Measurements from ENCODE around the gene BLVRA. TPM values are rescaled to one million over a fixed set of nuclear protein-coding genes. Genes with fewer than 3 reads are reported as not detected.

The BLVRA gene
- total RNA-seq, 1 donor from 2014 or later = 47.3 TPM

DNA sequence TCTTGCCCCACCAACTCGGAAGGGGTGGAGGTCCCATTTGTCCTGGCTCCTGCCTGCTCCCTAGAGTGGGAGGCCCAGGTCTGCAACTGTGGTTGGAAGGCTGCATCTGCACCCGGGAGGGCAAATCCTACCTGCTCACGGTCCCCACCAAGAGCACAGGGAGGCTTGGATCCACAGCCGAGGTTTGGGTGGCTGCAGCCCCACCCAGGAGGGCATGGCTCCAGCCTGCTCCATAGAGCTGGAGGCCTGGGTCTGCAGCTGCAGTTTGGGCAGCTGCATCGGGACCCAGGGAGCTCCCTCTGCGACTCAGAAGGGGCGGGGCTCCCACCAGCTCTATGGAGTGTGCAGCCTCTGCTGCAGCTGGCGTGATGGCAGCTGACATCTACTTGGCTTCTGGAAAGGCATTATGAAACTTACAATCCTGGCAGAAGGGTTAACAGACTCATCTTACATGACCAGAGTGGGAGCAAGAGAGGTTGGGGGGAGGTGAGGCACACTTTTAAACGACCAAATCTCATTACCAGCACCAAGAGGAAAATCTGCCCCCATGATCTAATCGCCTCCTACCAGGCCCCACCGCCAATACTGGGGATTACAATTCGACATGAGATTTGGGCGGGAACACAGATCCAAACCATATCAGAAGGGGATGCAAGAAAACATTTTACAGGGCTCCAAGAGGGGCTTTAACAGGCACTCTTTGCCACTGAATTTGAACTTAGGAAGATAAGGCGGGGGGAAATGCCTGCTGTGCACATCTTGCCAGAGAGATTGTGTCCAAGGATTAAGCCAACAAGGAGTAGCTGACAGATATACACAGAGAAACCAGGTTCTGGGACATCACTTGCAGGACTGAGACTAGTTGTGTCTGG, 8.2 kb upstream of the BLVRA start:
- no peak for DNase-seq (ENCODE audit: low read depth)

DNA sequence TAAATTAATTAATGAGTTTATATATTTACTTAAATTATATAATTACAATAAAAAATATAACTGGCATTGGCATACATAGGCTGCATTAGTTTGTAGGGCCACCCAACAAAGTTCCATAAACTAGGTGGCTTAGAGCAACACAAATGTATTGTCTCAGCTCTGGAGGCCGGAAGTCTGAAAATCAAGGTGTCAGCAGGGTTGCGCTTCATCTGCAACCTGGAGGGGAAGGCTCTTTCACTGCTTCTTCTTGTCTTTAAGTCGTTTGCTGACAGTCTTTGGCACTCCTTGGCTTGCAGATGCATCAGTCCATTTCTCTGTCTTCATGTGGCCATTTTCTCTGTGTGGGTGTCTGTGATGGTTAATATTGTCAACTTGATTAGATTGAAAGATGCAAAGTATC, 6.1 kb upstream of the BLVRA start:
- no peak for DNase-seq (ENCODE audit: low read depth)

DNA sequence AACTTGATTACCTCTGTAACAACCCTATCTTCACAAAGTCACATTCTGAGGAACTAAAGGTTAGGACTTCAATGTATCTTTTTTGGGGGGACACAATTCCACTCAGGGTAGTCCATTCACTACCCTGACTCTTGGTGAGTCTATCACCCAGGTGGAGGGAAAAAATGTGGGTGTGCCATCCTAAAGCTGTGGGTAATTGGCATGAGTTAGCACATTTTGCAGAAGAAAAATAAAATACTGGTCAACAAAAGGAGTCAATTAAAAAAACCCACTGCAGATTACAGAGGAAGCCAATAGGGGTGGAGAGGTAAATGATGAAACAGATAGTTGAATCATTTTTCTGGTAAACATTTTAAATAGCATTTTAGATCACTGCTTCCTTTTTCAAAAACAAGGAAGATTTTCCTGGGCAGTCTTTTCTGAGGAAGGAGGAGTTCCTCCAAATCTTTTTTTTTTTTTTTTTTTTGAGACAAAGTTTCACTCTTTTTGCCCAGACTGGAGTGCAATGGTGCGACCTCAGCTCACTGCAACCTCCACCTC, 5.1 kb upstream of the BLVRA start:
- no peak for DNase-seq (ENCODE audit: low read depth)

DNA sequence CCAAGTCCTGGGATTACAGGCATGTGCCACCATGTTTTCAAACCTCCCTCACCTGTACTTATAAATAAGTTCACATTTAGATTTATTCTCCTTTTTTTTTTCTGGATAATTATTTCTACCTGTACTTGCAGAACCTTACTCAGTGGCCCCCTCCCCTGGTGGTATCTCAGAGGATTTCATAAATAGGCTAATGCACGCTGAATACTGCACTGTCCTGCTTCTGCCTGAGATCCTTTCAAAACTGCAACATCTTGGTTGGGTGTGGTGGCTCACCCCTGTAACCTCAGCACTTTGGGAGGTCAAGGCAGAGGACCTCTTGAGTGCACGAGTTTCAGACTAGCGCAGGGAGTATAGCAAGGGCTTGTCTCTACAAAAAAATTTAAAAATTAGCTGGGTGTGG, 4.6 kb upstream of the BLVRA start:
- DNase-seq (ENCODE audit: low read depth) = no peak

DNA sequence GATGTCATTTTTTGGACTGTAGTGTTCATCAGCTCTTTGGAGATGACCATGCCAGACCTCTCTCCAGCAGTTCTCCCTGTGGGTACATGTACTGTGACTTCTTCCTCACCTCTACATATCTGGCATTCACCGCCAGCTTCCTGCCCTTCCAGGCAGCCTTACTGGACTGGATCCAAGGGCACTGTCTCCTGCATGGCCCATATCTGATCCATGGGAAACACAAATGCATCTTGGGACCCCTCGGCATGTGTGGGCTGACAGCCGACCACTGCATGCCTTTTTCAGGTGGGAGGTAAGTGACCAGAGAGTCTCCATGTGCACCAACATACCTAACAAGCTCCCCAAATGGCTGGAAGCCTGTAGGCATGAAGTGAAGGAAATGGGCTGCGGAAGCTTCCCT, 3.9 kb upstream of the BLVRA start:
- no peak for DNase-seq (ENCODE audit: low read depth)

DNA sequence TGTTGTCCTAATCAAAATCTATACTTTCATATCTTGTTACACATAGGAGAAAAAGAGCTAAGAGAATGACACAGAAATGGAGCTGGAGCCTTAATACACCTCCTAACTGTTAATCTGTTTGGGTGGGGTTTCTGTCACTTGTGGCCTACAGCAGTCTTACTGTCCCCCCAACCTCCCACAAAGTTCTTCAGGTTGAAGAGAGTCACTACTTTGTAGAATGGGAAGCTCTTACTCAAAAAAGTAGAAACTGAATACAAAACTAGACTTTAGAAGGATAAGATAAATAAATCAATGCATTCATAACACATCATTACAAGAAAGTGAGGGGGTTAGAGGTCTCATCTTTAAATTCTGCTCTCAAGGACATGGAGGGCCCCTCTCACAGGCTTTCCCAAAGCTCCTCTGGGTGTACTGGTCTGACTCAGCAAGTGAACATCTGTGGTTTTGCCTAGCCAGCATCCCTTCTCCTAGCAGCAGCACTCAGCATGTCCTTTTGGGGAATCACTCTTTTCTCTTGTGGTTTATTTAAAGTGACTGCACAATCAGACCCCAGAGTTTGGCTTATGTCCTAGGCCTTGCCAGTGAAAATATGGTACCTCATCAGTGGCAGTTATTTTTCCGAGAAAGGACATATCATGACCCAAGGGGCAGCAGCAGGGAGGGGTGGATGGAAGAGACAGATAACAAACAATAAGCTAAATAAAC, 2.0 kb upstream of the BLVRA start:
- DNase-seq (ENCODE audit: low read depth) = no peak

DNA sequence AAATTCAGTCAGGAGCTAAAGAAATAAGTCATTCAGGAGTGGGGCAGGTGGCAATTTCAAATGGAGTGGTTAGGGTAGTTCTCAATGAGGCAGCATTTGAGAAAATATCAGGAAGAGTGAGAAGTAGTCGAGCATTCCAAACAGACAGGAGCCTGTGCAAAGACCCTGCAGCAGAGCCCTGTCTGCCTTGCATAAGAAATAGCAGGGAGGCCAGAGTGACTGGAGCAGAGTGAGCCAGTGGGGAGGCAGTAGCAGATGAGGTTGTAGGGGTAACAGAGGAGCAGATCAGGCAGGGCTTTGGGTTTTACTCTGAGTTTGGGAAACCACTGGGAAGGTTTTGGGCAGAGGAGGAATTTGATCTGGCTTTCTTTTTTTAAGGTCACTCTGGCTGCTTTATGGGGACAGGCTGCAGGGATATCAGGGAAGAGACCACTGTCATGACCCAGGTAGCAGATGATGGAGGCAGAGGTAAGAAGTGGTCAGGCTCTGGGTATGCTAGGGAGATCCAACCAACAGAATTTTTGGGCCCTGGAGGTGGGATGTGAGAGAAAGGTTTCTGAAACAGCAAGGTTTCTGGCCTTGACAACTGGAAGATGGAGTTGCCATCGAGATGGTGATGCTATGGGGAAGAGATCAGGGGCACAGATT, 1.3 kb upstream of the BLVRA start:
- DNase-seq (ENCODE audit: low read depth) = no peak

DNA sequence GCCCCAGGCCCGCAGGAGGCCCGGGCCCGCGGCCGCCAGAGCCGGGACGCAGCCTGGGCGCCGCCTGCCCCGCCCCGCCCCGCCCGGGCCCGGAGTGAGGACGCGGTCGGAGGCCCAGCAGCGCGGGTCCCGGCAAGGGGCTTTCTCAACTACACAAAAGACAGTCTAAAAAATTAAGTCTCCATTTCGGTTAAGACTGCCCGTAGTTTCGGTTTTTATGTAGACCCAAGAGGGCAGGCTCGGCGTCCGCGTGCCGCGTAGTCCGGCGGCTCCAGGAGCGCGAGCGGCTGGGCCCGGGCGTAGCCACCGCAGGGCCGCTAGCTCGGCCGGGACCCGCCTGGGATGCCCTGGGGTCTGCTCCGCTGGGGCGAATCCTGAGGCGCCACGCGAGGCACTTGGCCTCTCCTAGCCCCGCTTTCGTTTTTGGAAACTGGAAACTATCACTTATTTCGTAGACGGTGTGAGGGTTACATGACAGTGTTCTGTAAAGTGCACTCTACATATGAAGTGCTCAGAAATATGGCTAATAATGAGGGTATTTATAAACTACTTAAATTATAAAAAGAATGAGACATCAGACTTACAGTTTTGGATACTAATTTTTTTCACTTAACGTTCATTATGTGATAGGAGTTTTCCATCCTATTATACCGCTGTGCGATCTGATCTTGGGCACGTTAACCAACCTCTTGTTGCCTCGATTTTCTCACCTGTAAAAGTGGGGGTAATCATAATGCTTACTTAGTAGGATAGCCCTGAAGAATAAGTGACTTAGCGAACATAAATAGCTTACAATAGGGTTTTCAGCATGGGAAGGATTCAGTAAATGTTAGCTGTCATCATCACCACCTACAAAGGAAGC, 573 bp downstream of the BLVRA start:
- no peak for DNase-seq (ENCODE audit: low read depth)

DNA sequence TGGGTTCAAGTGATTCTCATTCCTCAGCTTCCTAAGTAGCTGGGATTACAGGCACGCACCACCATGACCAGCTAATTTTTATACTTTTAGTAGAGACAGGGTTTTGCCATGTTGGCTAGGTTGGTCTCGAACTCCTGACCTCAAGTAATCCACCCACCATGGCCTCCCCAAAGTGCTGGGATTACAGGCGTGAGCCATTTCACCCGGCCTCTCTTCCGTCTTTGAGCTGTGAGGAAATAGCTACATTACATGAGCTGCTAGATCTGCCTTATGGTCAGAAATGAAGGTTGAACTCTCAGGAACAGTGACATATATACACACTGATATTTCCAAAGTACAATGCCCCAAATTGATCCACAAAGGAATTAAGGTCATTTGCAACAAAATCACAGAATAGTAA, 2.4 kb downstream of the BLVRA start:
- no peak for DNase-seq (ENCODE audit: low read depth)

DNA sequence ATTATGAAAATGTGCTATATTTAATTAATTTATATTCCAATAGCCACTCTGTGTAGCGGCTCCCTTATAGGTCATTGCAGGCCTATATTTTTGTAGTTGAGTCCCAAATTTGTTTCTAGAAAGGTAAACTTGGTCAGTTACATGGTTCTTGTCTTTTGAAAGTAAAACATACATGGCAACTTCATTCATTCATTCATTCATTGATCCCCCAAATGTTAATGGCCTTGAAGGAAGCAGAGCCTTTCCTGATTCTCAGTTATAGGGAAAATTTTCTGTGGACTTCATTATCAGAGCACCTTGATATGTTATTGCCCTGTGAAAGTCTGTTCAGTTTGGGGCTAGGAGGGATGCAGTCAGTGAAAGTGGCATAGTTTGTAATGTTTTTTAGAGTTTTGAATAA, 2.9 kb downstream of the BLVRA start:
- no peak for DNase-seq (ENCODE audit: low read depth)

DNA sequence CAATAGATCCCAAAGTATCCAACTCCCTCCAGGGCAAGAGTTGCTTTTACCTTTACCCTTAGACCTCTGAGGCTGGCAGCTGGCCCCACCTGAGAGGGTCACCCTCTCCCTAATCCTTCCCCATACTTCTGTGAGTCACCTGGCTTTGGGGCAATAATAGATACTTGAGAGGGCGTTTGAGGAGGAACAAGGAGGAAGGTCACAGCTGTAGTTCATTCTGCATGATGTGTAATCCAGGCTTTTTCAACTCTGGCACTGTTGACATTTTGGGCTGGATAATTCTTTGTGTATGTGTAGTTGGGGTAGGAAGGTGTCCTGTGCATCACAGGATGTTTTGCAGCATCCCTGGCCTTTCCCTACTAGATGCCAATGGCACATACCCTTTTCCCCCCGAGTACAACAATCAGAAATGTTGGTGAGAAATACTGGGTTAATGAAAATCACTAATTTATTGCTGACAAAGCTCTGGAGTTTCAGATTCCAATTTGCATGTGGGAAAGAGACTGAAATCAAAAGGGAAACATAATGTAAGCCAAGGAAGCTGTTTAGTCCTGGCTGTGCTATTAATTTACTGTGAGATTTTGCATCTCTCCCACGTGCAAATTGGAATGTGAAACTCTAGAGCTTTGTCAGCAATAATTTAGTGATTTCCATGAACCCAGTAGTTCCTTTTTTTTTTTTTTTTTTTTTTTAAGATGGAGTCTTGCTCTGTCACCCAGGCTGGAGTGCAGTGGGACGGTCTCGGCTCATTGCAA, 3.6 kb downstream of the BLVRA start:
- no peak for DNase-seq (ENCODE audit: low read depth)

DNA sequence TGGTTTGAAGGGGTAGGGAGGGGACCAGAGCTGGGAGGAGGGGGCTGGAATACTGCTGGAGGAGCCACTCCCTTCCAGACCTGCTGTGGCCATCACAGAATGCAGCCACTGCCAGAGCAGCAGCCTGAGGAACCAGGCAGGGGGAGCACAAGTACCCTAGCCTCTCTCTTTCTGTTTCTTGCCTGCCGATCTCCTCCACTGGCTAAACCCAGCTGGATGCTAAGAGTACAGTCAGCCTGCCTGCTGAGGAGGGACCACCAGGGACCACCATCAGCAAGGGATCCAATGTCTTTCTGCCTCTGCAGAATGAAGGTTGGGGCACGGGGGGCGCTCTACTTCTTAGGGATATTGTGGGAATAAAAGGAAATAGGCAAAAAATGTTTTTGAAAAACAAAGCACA, 4.7 kb downstream of the BLVRA start:
- no peak for DNase-seq (ENCODE audit: low read depth)

DNA sequence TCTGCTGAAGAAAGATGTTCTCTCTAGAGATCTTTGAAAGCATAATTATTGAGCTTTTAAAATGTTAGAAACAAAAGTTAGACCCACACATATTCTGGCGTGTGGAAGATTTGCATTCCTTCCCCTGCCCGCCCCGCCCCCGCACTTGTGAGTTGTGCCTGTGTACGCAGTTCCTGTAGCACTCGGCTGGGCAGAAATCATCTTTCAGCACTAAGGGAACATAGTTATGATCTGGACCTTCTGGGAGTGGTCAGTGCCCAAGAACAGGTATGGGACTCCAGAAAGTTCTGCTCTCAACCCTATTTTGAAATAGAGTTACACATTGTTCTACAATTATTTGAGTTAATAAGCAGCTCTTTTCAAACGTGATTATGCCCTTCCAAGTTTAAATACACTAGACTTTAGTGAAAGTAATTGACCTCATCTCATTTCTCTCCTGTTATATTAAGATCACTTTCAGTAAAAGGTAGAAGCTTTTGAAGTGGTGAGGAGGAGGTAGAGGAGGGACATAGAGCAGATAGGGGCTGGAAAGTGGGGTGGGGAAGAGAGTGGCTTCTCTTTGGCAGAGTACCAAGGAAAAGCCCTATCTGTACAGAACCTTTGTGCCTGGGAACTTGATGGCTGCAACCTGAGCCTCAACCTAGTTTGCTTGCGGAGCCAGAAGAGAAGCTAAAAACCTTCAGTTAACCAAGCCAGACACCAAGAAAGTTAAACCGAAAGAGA, 5.7 kb downstream of the BLVRA start:
- DNase-seq (ENCODE audit: low read depth) = peak; percentile 52

DNA sequence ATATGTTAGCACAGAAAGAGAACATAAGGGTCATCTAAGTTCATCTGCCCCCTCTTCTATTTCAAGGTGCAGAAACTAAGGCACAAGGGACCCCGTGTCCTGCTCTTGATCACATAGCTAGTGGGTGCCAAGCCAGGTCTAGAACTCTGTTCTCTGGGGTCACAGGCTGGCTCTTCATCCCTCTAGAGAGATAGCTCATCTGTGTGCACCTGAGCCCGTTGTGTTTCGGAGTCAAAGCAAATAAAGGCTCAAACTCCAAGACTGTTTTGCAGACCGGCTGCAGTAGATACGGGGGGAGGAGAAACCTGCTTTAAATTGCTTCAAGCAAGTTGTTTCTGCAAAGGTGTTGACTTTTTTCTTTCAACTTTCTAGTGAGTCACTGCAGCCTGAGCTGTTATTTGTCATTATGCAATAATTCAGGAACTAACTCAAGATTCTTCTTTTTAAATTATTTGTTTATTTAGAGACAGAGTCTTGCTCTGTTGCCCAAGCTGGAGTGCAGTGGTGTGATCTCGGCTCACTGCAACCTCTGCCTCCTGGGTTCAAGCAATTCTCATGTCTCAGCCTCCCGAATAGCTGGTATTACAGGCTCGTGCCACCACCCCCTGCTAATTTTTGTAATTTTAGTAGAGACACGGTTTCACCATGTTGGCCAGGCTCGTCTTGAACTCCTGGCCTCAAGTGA, 6.5 kb downstream of the BLVRA start:
- peak; percentile 97 for DNase-seq (ENCODE audit: low read depth)

DNA sequence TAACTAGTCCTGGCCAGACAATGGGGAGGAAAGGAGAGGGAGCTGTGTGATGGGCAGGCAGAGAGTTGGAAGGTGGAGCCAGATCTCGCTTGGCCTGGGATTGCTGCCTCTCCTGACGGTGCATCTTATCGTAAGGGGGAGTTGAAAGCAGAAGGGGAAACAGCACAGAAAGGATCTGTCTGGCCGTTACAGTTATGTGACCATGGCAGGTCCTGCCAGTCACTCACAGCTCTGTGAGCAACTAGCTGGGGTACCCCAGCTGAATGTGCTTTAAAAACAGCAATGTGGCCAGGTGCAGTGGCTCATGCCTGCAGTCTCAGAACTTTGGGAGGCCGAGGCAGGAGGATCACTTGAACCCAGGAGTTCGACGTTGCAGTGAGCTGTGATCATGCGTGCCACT, 8.1 kb downstream of the BLVRA start:
- no peak for DNase-seq (ENCODE audit: low read depth)

DNA sequence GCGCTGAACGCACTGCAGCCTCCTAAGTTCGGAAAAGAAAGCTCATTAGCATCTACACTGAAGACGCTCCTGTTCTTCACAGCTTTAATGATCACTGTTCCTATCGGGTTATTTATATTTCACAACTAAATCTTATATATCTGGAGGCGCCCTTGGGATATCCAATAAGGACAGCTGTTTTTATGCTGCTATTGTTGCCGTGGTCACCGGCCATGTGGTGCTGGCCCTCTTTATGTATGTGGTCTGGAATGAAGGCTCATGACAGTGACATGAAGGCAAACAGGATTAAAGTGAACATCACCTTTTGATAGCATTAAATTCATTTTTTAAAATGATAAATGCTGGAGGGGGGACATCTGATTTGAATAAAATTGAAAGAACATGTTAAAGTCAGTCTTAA, 8.8 kb downstream of the BLVRA start:
- no peak for DNase-seq (ENCODE audit: low read depth)

DNA sequence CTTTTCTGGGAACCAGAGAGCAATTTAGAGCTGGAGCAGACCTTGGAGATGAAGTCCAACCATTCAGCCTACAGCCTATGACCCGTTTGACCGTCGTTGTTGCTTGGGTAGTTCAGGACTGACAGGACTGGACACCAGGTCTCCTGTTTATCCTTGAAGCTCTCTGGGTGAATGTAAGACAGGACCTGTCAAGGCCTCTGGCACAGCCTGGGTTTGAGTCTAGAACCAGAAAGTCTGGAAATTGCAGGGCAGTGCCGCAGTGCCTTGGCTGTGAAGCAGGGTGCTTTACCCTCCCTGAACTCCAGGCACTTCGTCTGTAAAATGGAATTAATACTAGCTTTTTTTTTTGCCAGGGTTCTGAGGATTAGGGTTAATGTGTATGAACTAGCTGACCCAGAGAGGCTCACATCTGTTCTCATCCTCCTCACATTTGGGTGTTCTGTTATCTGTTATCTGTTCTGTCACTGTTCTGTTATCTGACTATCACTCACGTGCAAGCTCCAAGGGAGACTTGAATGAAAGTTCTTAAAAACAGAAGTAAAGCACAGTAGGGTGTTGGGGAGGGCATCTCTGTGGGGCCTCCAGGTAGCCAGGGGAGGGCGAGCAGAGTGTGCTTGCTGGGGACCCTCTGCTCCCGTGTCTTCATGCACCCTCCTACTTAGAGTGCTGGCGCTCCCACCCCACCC, 9.9 kb downstream of the BLVRA start:
- no peak for DNase-seq (ENCODE audit: low read depth)

DNA sequence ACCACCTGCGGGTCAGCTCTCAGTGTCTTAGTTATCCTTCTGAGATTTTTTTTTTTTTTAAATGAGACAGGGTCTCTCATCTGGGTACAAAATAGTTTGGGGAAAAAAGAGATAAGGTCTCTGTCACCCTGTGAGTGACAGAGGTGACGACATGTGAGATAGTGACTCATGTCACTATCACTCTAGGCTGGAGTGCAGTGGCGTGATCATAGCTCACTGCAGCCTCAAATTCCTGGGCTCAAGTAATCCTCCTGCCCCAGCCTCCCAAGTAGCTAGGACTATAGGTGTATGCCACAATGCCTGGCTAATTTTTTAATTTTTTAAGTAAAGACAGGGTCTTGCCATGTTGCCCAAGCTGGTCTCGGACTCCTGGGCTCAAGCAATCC, 10.4 kb downstream of the BLVRA start:
- no peak for DNase-seq (ENCODE audit: low read depth)

DNA sequence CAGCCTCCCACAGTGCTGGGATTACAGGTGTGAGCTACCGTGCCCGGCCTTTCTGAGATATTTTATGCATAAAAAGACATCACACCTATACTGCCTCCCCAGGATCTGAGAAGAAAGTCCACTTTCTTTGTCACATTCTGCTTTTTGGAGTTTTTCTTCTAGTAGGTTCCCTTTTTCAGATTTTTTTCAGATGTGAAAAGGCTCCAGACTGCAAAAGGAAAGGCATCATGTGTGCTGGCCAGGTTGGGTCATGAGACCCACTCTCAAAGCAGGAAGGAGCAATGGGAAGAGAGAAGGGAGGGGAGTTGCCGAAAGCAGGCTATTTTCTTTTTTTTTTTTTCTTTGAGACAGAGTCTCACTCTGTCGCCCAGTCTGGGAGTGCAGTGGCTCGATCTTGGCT, 10.8 kb downstream of the BLVRA start:
- no peak for DNase-seq (ENCODE audit: low read depth)
